H9 (cell line): ENCODE results near the gene PEX14. TPM values are rescaled to one million over a fixed set of nuclear protein-coding genes. Genes with fewer than 3 reads are reported as not detected.

Experiments used
- DNase-seq: peaks from one replicate; pipeline ENCODE4 v3.0.0-alpha.2; 2017
- H2AFZ ChIP-seq: one replicate; pipeline ENCODE4 v1.6.1; 2013; ENCODE audit warnings: mild to moderate bottlenecking, low read length, control low read depth, moderate library complexity
- H2AK5ac ChIP-seq: 2 replicates; pipeline ENCODE4 v1.6.1; 2013; ENCODE audit warnings: low read length, control low read depth, mixed read lengths; ENCODE audit not compliant: insufficient read length
- H2BK120ac ChIP-seq: one replicate; pipeline ENCODE4 v1.6.1; 2013; ENCODE audit warnings: low read depth, mild to moderate bottlenecking, low read length, control low read depth, inconsistent platforms; ENCODE audit not compliant: poor library complexity, severe bottlenecking
- H2BK12ac ChIP-seq: 2 replicates; pipeline ENCODE4 v1.6.1; 2013; ENCODE audit warnings: low read length, control low read depth, mixed read lengths, low read depth; ENCODE audit not compliant: insufficient read length
- H2BK15ac ChIP-seq: 2 replicates; pipeline ENCODE4 v1.6.1; 2013; ENCODE audit warnings: low read depth, low read length, control low read depth
- H2BK20ac ChIP-seq: one replicate; pipeline ENCODE4 v1.6.1; 2013; ENCODE audit warnings: low read depth, mild to moderate bottlenecking, low read length, control low read depth, inconsistent platforms; ENCODE audit not compliant: poor library complexity, severe bottlenecking
- H2BK5ac ChIP-seq: 2 replicates; pipeline ENCODE4 v1.6.1; 2013; ENCODE audit warnings: low read length, control low read depth, mixed read lengths; ENCODE audit not compliant: insufficient read length
- H3K14ac ChIP-seq: 2 replicates; pipeline ENCODE4 v1.6.1; 2013; ENCODE audit warnings: low read length, control low read depth; ENCODE audit not compliant: insufficient read depth
- H3K18ac ChIP-seq: 2 replicates; pipeline ENCODE4 v1.6.1; 2013; ENCODE audit warnings: low read depth, mild to moderate bottlenecking, mixed read lengths, low read length, control low read depth; ENCODE audit not compliant: insufficient read length
- H3K23ac ChIP-seq: 2 replicates; pipeline ENCODE4 v1.6.1; 2013; ENCODE audit warnings: low read length, control low read depth, mixed read lengths, low read depth; ENCODE audit not compliant: insufficient read length
- H3K23me2 ChIP-seq: 2 replicates; pipeline ENCODE4 v1.6.1; 2013; ENCODE audit warnings: low read depth, mild to moderate bottlenecking, mixed read lengths, low read length, control low read depth; ENCODE audit not compliant: insufficient read length, poor library complexity, severe bottlenecking
- H3K27ac ChIP-seq: 2 replicates; pipeline ENCODE4 v1.5.1; 2013; ENCODE audit warnings: low read length, control low read depth, mixed read lengths, low read depth; ENCODE audit not compliant: insufficient read length
- H3K27me3 ChIP-seq: 2 replicates; pipeline ENCODE4 v1.6.1; 2013; ENCODE audit warnings: low read length, control low read depth, inconsistent platforms; ENCODE audit not compliant: insufficient read depth
- H3K4ac ChIP-seq: 2 replicates; pipeline ENCODE4 v1.6.1; 2013; ENCODE audit warnings: low read depth, mild to moderate bottlenecking, control low read depth, inconsistent platforms, low read length, moderate library complexity
- H3K4me1 ChIP-seq: 2 replicates; pipeline ENCODE4 v1.6.1; 2013; ENCODE audit warnings: low read length, control low read depth, inconsistent platforms; ENCODE audit not compliant: insufficient read depth
- H3K4me2 ChIP-seq: 2 replicates; pipeline ENCODE4 v1.6.1; 2013; ENCODE audit warnings: low read length, control low read depth, mixed read lengths; ENCODE audit not compliant: insufficient read length, insufficient read depth
- H3K56ac ChIP-seq: 2 replicates; pipeline ENCODE4 v1.6.1; 2013; ENCODE audit warnings: low read depth, mild to moderate bottlenecking, mixed read lengths, low read length, control low read depth; ENCODE audit not compliant: insufficient read length
- H3K79me1 ChIP-seq: 2 replicates; pipeline ENCODE4 v1.6.1; 2013; ENCODE audit warnings: low read depth, mild to moderate bottlenecking, moderate library complexity, low read length, control low read depth, inconsistent platforms; ENCODE audit not compliant: insufficient read depth, poor library complexity, severe bottlenecking
- H3K79me2 ChIP-seq: 2 replicates; pipeline ENCODE4 v1.6.1; 2013; ENCODE audit warnings: low read length, control low read depth, inconsistent platforms; ENCODE audit not compliant: insufficient read depth
- H3K9ac ChIP-seq: 2 replicates; pipeline ENCODE4 v1.6.1; 2013; ENCODE audit warnings: low read length, control low read depth, mixed read lengths; ENCODE audit not compliant: insufficient read length; ENCODE audit errors: extremely low read depth
- H3K9me3 ChIP-seq: one replicate; pipeline ENCODE4 v1.6.1; 2013; ENCODE audit warnings: low read depth, low read length, inconsistent platforms; ENCODE audit not compliant: control insufficient read depth
- H3T11ph ChIP-seq: one replicate; pipeline ENCODE4 v1.6.1; 2013; ENCODE audit warnings: mild to moderate bottlenecking, low read length, control low read depth, inconsistent platforms
- H4K20me1 ChIP-seq: one replicate; pipeline ENCODE4 v1.6.1; 2013; ENCODE audit not compliant: control insufficient read depth, insufficient read length, insufficient read depth
- H4K5ac ChIP-seq: 2 replicates; pipeline ENCODE4 v1.6.1; 2013; ENCODE audit warnings: low read depth, mild to moderate bottlenecking, mixed read lengths, low read length, control low read depth; ENCODE audit not compliant: insufficient read length
- H4K8ac ChIP-seq: replicated peaks from 2 replicates; pipeline ENCODE4 v1.6.1; 2013; ENCODE audit warnings: low read length, control low read depth, mixed read lengths, low read depth; ENCODE audit not compliant: insufficient read length
- H4K91ac ChIP-seq: 2 replicates; pipeline ENCODE4 v1.6.1; 2013; ENCODE audit warnings: low read depth, mild to moderate bottlenecking, moderate library complexity, mixed read lengths, low read length, control low read depth; ENCODE audit not compliant: insufficient read length
- H3K27ac Mint-ChIP-seq, 3 experiments: 2 replicates in 2 of 3; 3 replicates in 1 of 3; pipeline ENCODE4 v1.8.0; 2020 to 2021; ENCODE audit warnings: mixed read lengths in 3 of 3, mild to moderate bottlenecking in 1 of 3, moderate library complexity in 1 of 3
- H3K27me3 Mint-ChIP-seq: 2 replicates; pipeline ENCODE4 v1.8.0; 2021; ENCODE audit warnings: low read depth, mild to moderate bottlenecking, moderate library complexity, mixed read lengths
- H3K36me3 Mint-ChIP-seq, 3 experiments: 2 replicates in 2 of 3; 3 replicates in 1 of 3; pipeline ENCODE4 v1.8.0; 2020 to 2021; ENCODE audit warnings: low read depth in 3 of 3, mixed read lengths in 3 of 3; ENCODE audit not compliant: insufficient read depth in 1 of 3
- H3K4me1 Mint-ChIP-seq, 2 experiments: 2 replicates each; pipeline ENCODE4 v1.8.0; 2020; ENCODE audit warnings: mixed read lengths in 2 of 2
- H3K4me3 Mint-ChIP-seq, 2 experiments: 2 replicates in 1 of 2; 3 replicates in 1 of 2; pipeline ENCODE4 v1.8.0; 2020 to 2021; ENCODE audit warnings: mild to moderate bottlenecking in 2 of 2, mixed read lengths in 2 of 2, moderate library complexity in 1 of 2
- H3K9me3 Mint-ChIP-seq, 2 experiments: 2 replicates in 1 of 2; 3 replicates in 1 of 2; pipeline ENCODE4 v1.8.0; 2020; ENCODE audit warnings: mild to moderate bottlenecking in 2 of 2, mixed read lengths in 2 of 2, moderate library complexity in 1 of 2
- CTCF ChIP-seq: fragments of 200-600 bp; sonication (generic); conservative IDR thresholded peaks from 3 replicates; pipeline ENCODE4 v1.8.0; 2021; ENCODE audit warnings: antibody characterized with exemption, mild to moderate bottlenecking
- WGBS: extraction: QIAGEN DNeasy Blood & Tissue Kit; methylation state at CpG from one replicate; pipeline ENCODE4 v1.1.7; 2013; ENCODE audit warnings: missing lambda C conversion rate, low lambda C conversion rate, mixed read lengths; ENCODE audit not compliant: insufficient read length; ENCODE audit errors: extremely low coverage; 5-methylcytosine and 5-hydroxymethylcytosine counted together
- total RNA-seq: library from RNA; stranded (reverse); gene quantifications from 2 replicates; pipeline ENCODE4 v1.2.1, GENCODE V29; 2021

Gene PEX14
- total RNA-seq, 1 experiment from 2014 or later, result 23.9 TPM

- no peak for DNase-seq
- no peak overlapping the region for H4K5ac ChIP-seq
- no peak overlapping the region for H2BK20ac ChIP-seq
- no peak overlapping the region for H2AFZ ChIP-seq
- no peak overlapping the region for H3K18ac ChIP-seq
- H3K79me2 ChIP-seq, result peaks cover 3% of the 10 kb centered on the region; the same call in 1 of the 2 replicates
- H3T11ph ChIP-seq, result no peak overlapping the region
- no peak overlapping the region for H2BK120ac ChIP-seq
- no peaks in the 10 kb centered on the region for H3K9me3 ChIP-seq
- no peak overlapping the region for H4K8ac ChIP-seq
- H4K91ac ChIP-seq, result no peak overlapping the region
- no peak overlapping the region for H3K27ac ChIP-seq
- H2BK12ac ChIP-seq, result no peak overlapping the region
- no peaks in the 10 kb centered on the region for H3K79me1 ChIP-seq
- Mint-ChIP-seq H3K27me3 (no peaks in the 10 kb centered on the region), H3K4me3 (no peak overlapping the region), H3K4me1 (peaks cover 12 to 15% of the 10 kb centered on the region in 2 experiments), H3K36me3 (peaks cover 30 to 46% (median 45%) of the 10 kb centered on the region in 3 experiments), H3K27ac (no peak overlapping the region), H3K9me3 (no peaks in the 10 kb centered on the region)
- H3K27me3 ChIP-seq, result no peaks in the 10 kb centered on the region
- H3K56ac ChIP-seq, result no peak overlapping the region
- no peak overlapping the region for H3K4ac ChIP-seq
- no CpG with 5 or more reads among the region's 4 CpGs for WGBS
- H3K23ac ChIP-seq, result no peak overlapping the region
- H3K23me2 ChIP-seq, result no peaks in the 10 kb centered on the region
- H3K4me2 ChIP-seq, result no peak overlapping the region
- 0 out of 2 replicates have a peak, but pooled peaks cover 2% of the 10 kb centered on the region for H3K4me1 ChIP-seq
- H2BK5ac ChIP-seq, result no peak overlapping the region
- no peak for TF ChIP-seq CTCF
- no peak overlapping the region for H3K14ac ChIP-seq
- H3K9ac ChIP-seq, result no peak overlapping the region
- no peak overlapping the region for H2AK5ac ChIP-seq
- no peaks in the 10 kb centered on the region for H4K20me1 ChIP-seq
- no peak overlapping the region for H2BK15ac ChIP-seq
These were observed 4.7 kb upstream of the PEX14 start for GRCh38 chr1:10470043-10470442.
